Activated T-helper 1 cell treated with anti-CD3 and anti-CD28 coated beads, Interleukin-2, amount 50 U/mL, for 16 hours (primary cell): ENCODE data around the gene NOL4L.

Experiments used
- DNase-seq, 2 donors: peaks; one replicate each; pipeline ENCODE4 v3.0.0-alpha.2; 2020; ENCODE audit warnings: low read depth in 1 of 2, low spot score in 1 of 2

Gene NOL4L

DNA sequence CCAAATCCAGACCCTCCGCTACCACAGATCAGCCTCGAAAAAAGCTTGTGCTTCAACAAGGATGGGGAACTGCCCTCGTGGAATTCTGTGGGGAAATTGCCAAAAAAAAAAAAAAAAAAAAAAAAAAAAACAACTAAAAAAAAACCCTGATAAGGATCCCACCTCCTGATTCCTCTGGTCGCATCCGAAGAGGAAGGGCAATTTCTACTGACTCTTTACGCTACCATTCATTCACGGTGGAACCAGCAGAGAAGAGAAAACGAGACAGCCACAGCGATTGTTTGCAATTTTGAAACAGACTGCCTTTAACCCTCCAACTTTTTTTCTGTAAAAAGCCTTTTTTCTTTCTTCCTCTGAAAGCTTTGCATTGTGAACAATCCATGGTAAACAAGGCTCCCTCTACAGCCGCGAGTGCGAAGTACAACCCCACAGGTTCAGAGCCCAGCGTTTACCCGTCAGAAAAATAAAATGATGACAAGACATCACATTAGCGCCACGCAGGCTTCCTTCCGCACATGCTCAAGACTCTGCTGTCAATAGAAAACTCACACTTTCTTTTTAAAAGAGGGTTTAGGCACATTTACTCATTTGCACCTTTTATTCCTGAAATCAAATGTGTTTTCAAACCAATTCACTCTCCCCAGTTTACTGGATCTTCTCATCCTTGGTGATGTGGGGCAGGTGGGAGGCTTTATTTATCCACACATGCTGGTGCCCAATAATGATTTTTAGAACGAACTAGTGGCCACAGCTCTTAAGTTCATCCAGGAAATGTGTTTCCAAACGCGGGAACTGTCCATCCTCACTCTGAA, 100.0 kb downstream of the NOL4L start:
- DNase-seq, result peak; percentile 63

- DNase-seq, result peak in 1 of 2 donors; percentile 17
These were observed 100.7 kb downstream of the NOL4L start for GRCh38 chr20:32484225-32484957.

GRCh38 chr20:32483351-32484224, 101.5 kb downstream of the NOL4L start:
- DNase-seq, result peak in 1 of 2 donors; percentile 63

DNA sequence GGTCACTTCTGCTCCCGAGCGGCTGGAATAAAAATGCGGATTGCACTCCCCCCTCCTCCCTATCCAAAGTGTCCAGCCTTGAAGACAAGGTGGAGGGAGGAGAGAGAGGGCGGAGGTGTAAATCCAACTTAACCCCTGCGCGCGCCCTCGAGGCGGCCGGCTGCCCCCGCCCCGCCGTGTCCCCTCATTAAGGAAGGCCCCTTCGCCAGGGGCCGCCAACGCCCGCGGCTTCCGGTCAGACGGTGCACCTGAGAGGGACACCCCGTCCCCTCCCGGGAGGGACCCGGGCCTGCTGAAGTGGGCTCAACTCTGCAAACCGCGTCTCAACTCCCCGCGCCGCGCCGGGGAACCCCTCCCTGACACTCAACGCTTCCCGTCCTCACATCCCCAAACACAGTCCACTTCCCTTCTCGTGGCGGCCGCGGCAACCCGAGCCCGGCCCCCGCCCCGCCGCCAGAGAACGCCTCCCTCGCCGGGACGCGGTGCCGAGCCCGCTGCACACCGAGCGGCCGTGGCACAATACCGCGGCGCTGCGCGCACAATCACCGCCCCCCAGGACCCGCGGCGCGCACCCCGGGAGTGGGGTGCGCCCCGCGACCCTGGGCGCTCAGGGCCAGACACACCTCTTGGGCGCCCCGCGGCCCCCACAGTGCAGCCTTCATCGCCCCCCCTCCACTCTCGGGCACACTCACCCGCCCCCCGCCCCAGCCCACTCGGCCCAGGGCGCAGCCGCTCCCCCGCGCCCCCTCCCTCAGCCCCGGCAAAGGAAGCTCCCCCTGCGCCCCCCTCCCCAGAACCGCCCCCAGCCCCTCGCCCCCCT, 102.5 kb downstream of the NOL4L start:
- peak in 1 of 2 donors; percentile 19 for DNase-seq

GRCh38 chr20:32482143-32482441, 103.0 kb downstream of the NOL4L start:
- DNase-seq, result no peak

- DNase-seq, result no peak
These were observed 103.6 kb downstream of the NOL4L start for GRCh38 chr20:32481311-32482142.

DNA sequence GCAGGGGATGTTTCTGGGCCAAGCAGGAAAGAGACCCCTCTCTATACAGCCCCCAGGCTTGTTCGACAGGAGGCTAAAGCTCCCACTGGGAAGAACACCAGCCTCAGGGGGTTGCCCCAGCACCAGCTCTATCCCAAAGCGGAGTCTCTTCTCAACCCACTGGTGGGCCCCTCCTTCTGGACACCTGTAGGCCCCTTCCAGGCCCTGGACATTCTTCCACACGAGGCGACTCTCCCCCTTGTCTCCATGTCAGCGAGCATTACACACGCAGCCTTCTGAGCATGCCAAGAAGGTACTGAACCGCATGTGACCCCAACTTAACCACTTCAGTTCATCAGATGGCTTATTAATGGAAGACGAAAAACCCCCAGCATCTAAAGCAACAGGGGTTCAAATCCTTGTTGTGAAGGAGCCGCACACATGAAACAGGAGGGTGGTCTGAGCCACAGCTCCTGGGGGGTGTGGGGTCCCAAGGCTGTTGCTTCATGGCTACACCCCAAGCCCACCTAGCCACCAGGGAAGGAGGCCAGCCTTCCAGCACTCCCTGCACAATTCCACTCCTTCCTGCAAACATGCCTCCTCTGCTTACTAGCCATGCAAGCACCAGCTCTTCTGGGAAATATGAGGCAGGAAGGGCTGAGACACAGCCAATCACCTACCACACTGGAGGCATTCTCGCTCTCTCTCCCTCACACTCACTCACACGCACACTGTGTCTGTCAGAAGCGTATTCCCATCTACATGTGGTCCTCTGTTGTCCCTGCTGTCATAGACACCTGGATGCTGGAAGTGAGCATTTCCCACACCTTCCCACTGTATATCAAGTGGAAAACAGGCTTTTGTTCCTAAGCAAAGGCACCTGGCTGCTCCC, 104.5 kb downstream of the NOL4L start:
- DNase-seq, result no peak

DNA sequence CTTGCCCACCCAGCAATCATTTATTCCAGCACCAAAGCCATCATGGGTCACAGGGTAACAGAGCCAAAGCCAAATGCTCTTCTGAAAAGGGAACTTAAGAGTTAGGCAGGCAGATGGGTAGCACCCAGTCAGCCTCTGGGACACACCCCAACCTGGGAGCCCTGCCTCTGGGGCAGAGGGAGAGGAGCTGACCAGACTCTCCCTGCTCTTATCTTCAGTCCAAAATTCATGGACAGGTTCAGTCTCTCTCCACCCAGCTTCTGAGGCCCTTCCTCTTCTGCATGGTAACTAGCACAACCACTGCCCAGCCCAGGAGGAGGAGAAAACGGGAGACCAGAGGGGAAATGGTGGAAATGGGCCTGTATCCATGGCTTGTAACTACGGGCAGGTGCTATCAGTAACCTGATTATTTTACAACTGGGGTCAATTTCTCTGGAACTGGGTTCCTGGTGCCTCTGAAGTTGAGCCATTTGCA, 105.4 kb downstream of the NOL4L start:
- no peak for DNase-seq

DNA sequence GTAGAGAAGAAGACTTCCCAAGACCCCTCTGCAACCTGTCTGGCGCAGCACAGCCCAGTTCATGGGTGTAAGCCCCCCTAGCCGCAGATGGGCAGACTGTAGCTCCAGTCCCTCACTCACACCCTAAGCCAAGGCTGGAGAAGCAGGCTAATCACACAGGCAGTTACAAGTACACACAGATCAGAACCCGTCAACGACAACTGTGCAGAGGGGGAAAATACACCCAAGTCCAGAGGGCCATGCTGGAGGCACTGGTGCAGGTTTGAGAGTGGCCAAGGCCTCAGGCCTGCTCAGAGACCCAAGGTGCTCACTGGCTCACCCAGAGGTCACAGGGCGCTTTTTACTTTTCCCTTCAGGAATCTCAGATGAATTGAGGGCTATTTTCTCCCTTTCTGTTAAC, 106.1 kb downstream of the NOL4L start:
- no peak for DNase-seq

GRCh38 chr20:32478576-32478975, 106.6 kb downstream of the NOL4L start:
- no peak for DNase-seq

GRCh38 chr20:32477594-32478512, 107.3 kb downstream of the NOL4L start:
- no peak for DNase-seq

GRCh38 chr20:32476684-32477593, 108.2 kb downstream of the NOL4L start:
- DNase-seq, result no peak

DNA sequence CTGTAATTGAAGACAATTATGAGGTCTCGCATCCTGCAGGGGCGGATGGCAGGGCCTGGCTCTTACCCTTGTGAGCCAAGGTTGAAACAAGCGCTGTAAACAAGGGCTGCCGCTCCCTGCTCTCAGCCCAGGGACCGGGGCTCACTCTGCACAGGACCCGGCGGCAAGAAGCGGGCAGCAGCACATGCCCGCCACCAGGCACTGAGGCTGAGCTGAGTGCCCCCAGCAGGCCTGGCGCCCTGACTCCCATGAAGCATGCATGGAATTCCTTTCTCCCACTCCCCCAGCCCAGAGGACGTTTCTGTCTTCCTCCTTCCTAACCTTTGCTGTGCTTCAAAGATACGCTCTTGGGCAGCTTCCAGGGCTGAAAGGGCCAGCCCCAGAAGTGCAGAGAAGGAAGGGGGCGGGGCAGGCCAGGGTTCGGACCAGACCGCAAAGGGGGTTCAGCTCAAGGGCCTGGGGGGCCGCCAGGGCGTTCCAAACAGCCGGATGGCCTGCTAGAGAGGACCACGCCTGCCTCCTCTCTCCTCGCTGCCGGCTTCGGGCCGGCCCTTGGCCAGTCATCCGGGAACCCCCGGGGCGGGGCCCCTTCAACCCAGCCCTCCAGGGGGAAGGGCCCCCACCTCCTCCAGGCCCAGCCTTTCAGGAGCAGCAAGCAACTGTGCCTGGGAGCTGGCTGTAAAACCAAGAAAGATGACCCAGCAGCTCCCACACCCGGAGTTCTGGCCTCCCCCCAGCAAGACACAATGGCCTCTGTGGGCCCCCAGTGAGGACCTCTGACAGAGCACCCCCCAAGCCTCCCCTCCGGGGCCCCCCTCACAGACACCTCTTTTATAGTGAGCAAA, 109.9 kb downstream of the NOL4L start:
- DNase-seq, result no peak

GRCh38 chr20:32474717-32474966, 110.5 kb downstream of the NOL4L start:
- DNase-seq, result no peak

DNA sequence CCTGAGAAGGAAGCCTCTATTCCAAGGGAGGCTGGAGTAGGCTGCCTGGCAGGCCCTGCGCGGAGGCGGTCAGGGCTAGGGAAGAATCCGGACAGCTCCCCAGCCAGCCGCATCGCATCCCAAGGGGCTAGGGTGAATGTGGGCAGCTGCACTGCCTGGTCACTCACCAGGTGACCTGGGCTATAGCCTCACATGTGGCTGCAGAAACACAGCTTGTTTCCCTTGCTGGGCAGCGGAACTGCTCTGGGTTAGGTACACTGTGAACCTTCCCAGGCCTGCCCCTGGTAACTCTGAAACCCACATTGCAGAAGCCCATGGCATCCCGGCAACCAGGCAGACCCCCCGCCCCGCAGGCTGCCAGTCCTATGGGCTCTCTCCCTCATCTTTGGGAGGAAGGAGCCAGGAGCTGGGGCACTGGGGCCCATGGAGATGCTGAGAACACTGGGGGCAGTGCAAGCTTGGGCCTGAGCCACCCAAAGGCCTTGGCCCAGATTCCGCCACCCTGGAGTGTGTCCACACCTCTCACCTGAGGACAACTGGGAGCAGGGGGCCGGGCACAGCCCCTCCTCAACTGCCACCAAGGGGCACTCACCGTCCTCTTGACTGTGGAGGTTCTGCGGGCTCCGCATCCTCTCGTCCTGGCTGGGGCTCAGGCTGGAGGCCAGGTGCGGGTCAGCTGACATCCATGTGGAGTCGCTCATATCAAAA, 111.0 kb downstream of the NOL4L start:
- no peak for DNase-seq
